ENCODE results near the gene TRMU.

The TRMU gene

GRCh38 chr22:46349238-46349637 lies 13.7 kb downstream of the TRMU start:
- no peak for TF ChIP-seq CTCF (IDR thresholded peaks at IDR 0.05; ENCODE audit: low read depth, low read length, missing control alignments)
- no peak for DNase-seq (ENCODE audit: low read depth)
- no peak overlapping the region for H3K4me3 ChIP-seq (ENCODE audit: low read depth, low read length)

GRCh38 chr22:46349681-46350080 lies 14.2 kb downstream of the TRMU start:
- no peak for TF ChIP-seq CTCF (IDR thresholded peaks at IDR 0.05; ENCODE audit: low read depth, low read length, missing control alignments)
- H3K4me3 ChIP-seq (ENCODE audit: low read depth, low read length): no peak overlapping the region
- DNase-seq (ENCODE audit: low read depth): no peak

GRCh38 chr22:46350121-46350520 lies 14.6 kb downstream of the TRMU start:
- no peak for DNase-seq (ENCODE audit: low read depth)
- TF ChIP-seq CTCF (IDR thresholded peaks at IDR 0.05; ENCODE audit: low read depth, low read length, missing control alignments): no peak
- H3K4me3 ChIP-seq (ENCODE audit: low read depth, low read length): no peak overlapping the region

GRCh38 chr22:46350646-46351045 lies 15.1 kb downstream of the TRMU start:
- no peak for TF ChIP-seq CTCF (IDR thresholded peaks at IDR 0.05; ENCODE audit: low read depth, low read length, missing control alignments)
- no peak overlapping the region for H3K4me3 ChIP-seq (ENCODE audit: low read depth, low read length)
- DNase-seq (ENCODE audit: low read depth): no peak

- H3K4me3 ChIP-seq (ENCODE audit: low read depth, low read length): no peak overlapping the region
- no peak for TF ChIP-seq CTCF (IDR thresholded peaks at IDR 0.05; ENCODE audit: low read depth, low read length, missing control alignments)
- DNase-seq (ENCODE audit: low read depth): no peak
These were observed 15.7 kb downstream of the TRMU start for GRCh38 chr22:46351131-46351735.

GRCh38 chr22:46351767-46352166 lies 16.3 kb downstream of the TRMU start:
- H3K4me3 ChIP-seq (ENCODE audit: low read depth, low read length): no peak overlapping the region
- TF ChIP-seq CTCF (IDR thresholded peaks at IDR 0.05; ENCODE audit: low read depth, low read length, missing control alignments): no peak

GRCh38 chr22:46352276-46352675 lies 16.8 kb downstream of the TRMU start:
- TF ChIP-seq CTCF (IDR thresholded peaks at IDR 0.05; ENCODE audit: low read depth, low read length, missing control alignments): no peak
- no peak overlapping the region for H3K4me3 ChIP-seq (ENCODE audit: low read depth, low read length)
- no peak for DNase-seq (ENCODE audit: low read depth)

More at GRCh38 chr22:46351767-46352166, 16.3 kb downstream of the TRMU start:
- DNase-seq (ENCODE audit: low read depth): no peak

Data from GM12864 (cell line).